ENCODE measurements around the gene DPP6. TPM values are rescaled to one million over a fixed set of nuclear protein-coding genes. Genes with fewer than 3 reads are reported as not detected.

Gene DPP6
- total RNA-seq, 1 donor from 2014 or later = 0.39 TPM

GRCh38 chr7:154343778-154344412 lies 291.7 kb downstream of the DPP6 start:
- Histone ChIP-seq H3K4me3 (no peak overlapping the region), H4K20me1 (ENCODE audit: low read depth) (no peaks in the 10 kb centered on the region), H3K27ac (no peak overlapping the region), H3K27me3 (no peaks in the 10 kb centered on the region), H3K4me1 (peaks cover 6% of the 10 kb centered on the region), H3K9me3 (ENCODE audit: low read depth) (no peaks in the 10 kb centered on the region), H3F3A (ENCODE audit: low read depth) (peaks cover 3% of the 10 kb centered on the region), H3K4me2 (no peak overlapping the region), H3K36me3 (no peaks in the 10 kb centered on the region), H3K9ac (no peak overlapping the region), H2AFZ (replicated peaks) (no peak overlapping the region), H3K79me2 (ENCODE audit: low read depth) (no peaks in the 10 kb centered on the region)
- Mint-ChIP-seq H3K27me3 (ENCODE audit: insufficient read depth, low read depth) (no peaks in the 10 kb centered on the region), H3K27ac (peak overlapping the region; percentile 15), H3K9me3 (no peaks in the 10 kb centered on the region), H3K4me1 (no peaks in the 10 kb centered on the region), H3K4me3 (no peak overlapping the region), H3K36me3 (no peaks in the 10 kb centered on the region)
- TF ChIP-seq EZH2phosphoT487 (IDR thresholded peaks at IDR 0.05) (no peak), EZH2 (IDR thresholded peaks at IDR 0.05) (no peak), CTCF (IDR thresholded peaks at IDR 0.05) (no peak)
- no peak for DNase-seq (ENCODE audit: low spot score)

GRCh38 chr7:154345093-154345492 lies 292.9 kb downstream of the DPP6 start:
- H3K79me2 ChIP-seq (ENCODE audit: low read depth) = no peaks in the 10 kb centered on the region
- H3K36me3 ChIP-seq = no peaks in the 10 kb centered on the region
- no peaks in the 10 kb centered on the region for H3K27me3 Mint-ChIP-seq (ENCODE audit: insufficient read depth, low read depth)
- H3K4me1 ChIP-seq = no peaks in the 10 kb centered on the region
- no peaks in the 10 kb centered on the region for H3K9me3 ChIP-seq (ENCODE audit: low read depth)
- H3K27me3 ChIP-seq = no peaks in the 10 kb centered on the region
- H3K27ac Mint-ChIP-seq = no peak overlapping the region
- H3K4me3 Mint-ChIP-seq = no peak overlapping the region
- no peak overlapping the region for H3K4me3 ChIP-seq
- no peaks in the 10 kb centered on the region for H3K36me3 Mint-ChIP-seq
- no peak overlapping the region for H2AFZ ChIP-seq (replicated peaks)
- H3K27ac ChIP-seq = no peak overlapping the region
- TF ChIP-seq CTCF (IDR thresholded peaks at IDR 0.05) = no peak
- H3K9ac ChIP-seq = no peak overlapping the region
- no peaks in the 10 kb centered on the region for H3F3A ChIP-seq (ENCODE audit: low read depth)
- no peaks in the 10 kb centered on the region for H4K20me1 ChIP-seq (ENCODE audit: low read depth)
- no peaks in the 10 kb centered on the region for H3K4me1 Mint-ChIP-seq
- no peak for DNase-seq (ENCODE audit: low spot score)
- no peak overlapping the region for H3K4me2 ChIP-seq
- H3K9me3 Mint-ChIP-seq = no peaks in the 10 kb centered on the region

- no peaks in the 10 kb centered on the region for H3K27me3 Mint-ChIP-seq (ENCODE audit: insufficient read depth, low read depth)
- no peaks in the 10 kb centered on the region for H3F3A ChIP-seq (ENCODE audit: low read depth)
- H3K27ac ChIP-seq = no peak overlapping the region
- H3K4me1 Mint-ChIP-seq = peaks cover 9% of the 10 kb centered on the region
- H3K9ac ChIP-seq = no peak overlapping the region
- H3K36me3 ChIP-seq = no peaks in the 10 kb centered on the region
- H3K9me3 ChIP-seq (ENCODE audit: low read depth) = no peaks in the 10 kb centered on the region
- H3K27me3 ChIP-seq = no peaks in the 10 kb centered on the region
- H3K36me3 Mint-ChIP-seq = no peaks in the 10 kb centered on the region
- peaks cover 1% of the 10 kb centered on the region for H4K20me1 ChIP-seq (ENCODE audit: low read depth)
- H3K4me3 Mint-ChIP-seq = no peak overlapping the region
- no peaks in the 10 kb centered on the region for H3K79me2 ChIP-seq (ENCODE audit: low read depth)
- H2AFZ ChIP-seq (replicated peaks) = no peak overlapping the region
- H3K4me2 ChIP-seq = no peak overlapping the region
- H3K27ac Mint-ChIP-seq = no peak overlapping the region
- no peak for DNase-seq (ENCODE audit: low spot score)
- H3K4me3 ChIP-seq = no peak overlapping the region
- TF ChIP-seq CTCF (IDR thresholded peaks at IDR 0.05) (no peak), EZH2phosphoT487 (IDR thresholded peaks at IDR 0.05) (no peak), EZH2 (IDR thresholded peaks at IDR 0.05) (no peak)
- peaks cover 5% of the 10 kb centered on the region for H3K9me3 Mint-ChIP-seq
- peaks cover 1% of the 10 kb centered on the region for H3K4me1 ChIP-seq
Observed at GRCh38 chr7:154347700-154348266, 295.6 kb downstream of the DPP6 start.

Data from neural progenitor cell (in vitro differentiated cells).